Ovary (tissue), 3 donors: ENCODE results near the gene CLEC11A.
A peak's percentile ranks its signal among the peaks of the same experiment; 100 is the strongest.

Experiments
- CTCF ChIP-seq, 3 donors: fragments of 450-650 bp in 2 of 3; fragments of 200-600 bp in 1 of 3; IDR thresholded peaks; one replicate each; pipeline versions ENCODE4 v1.5.1 to v1.8.0; 2016 to 2022; ENCODE audit warnings: antibody characterized with exemption in 3 of 3, mild to moderate bottlenecking in 1 of 3
- POLR2A ChIP-seq: fragments of 450-650 bp; IDR thresholded peaks from one replicate; pipeline ENCODE4 v1.6.1; 2017; ENCODE audit warnings: antibody characterized with exemption, mild to moderate bottlenecking, moderate library complexity
- donor health status: DM: no; HTN: no; CAD: no.

GRCh38 chr19:50724522-50725217 lies 1.5 kb downstream of the CLEC11A start:
- TF ChIP-seq CTCF (IDR thresholded peaks at IDR 0.05) (peak; percentile 91 to 94 (median 94)), POLR2A (peak; percentile 74)
